GM12878 (cell line): ENCODE data around the gene KCNH4. TPM values are rescaled to one million over a fixed set of nuclear protein-coding genes. Genes with fewer than 3 reads are reported as not detected.
A peak's percentile ranks its signal among the peaks of the same experiment; 100 is the strongest.

Experiments used
- CHD2 ChIP-seq: IDR thresholded peaks from 2 replicates; pipeline ENCODE4 v1.6.1; 2011; ENCODE audit warnings: low read depth, low read length, improper control_type of control experiment, borderline replicate concordance
- HDGF ChIP-seq: fragments of 450-650 bp; IDR thresholded peaks from 2 replicates; pipeline ENCODE4 v1.6.1; 2016; ENCODE audit warnings: antibody characterized with exemption
- MAX ChIP-seq: IDR thresholded peaks from 2 replicates; pipeline ENCODE4 v1.6.1; 2012; ENCODE audit warnings: low read depth, low read length, improper control_type of control experiment
- MXI1 ChIP-seq: fragments of 150-350 bp; IDR thresholded peaks from 2 replicates; pipeline ENCODE4 v1.6.1; 2011; ENCODE audit warnings: low read depth, mild to moderate bottlenecking, inconsistent platforms, low read length, improper control_type of control experiment
- NR2C2 ChIP-seq: IDR thresholded peaks from 2 replicates; pipeline ENCODE4 v1.6.1; 2011; ENCODE audit warnings: borderline replicate concordance, low read depth; ENCODE audit not compliant: control insufficient read depth, insufficient read length
- NRF1 ChIP-seq: conservative IDR thresholded peaks from 2 replicates; pipeline ENCODE4 v1.6.1; 2011; ENCODE audit warnings: mild to moderate bottlenecking, low read depth, low read length, improper control_type of control experiment
- TAF1 ChIP-seq: IDR thresholded peaks from 2 replicates; pipeline ENCODE4 v1.6.1; 2011; ENCODE audit warnings: mild to moderate bottlenecking, low read depth, low read length, borderline replicate concordance
- YY1 ChIP-seq: IDR thresholded peaks from 2 replicates; pipeline ENCODE4 v1.6.1; 2011; ENCODE audit warnings: low read depth, mild to moderate bottlenecking, low read length
- ZNF592 ChIP-seq: fragments of 450-650 bp; IDR thresholded peaks from 2 replicates; pipeline ENCODE4 v1.6.1; 2017; ENCODE audit warnings: mild to moderate bottlenecking, moderate library complexity
- polyA plus RNA-seq, 11 experiments: library from polyadenylated mRNA; depleted of rRNA in 4 of 11; unstranded in 6 of 11; stranded (reverse) in 5 of 11; fragments of >200 nt; fragmentation: Nextera tagmentation in 4 of 11; fragmentation: Illumina TruSeq in 1 of 11; extraction: Ambion mirVana in 4 of 11; extraction: Trizol in 1 of 11; gene quantifications; 1 replicate in 1 of 11; 2 replicates in 10 of 11; pipeline versions ENCODE4 v1.2.1 to v1.2.3, GENCODE V29; 2011 to 2016; ENCODE audit warnings: inconsistent platforms in 2 of 11, missing spikeins in 2 of 11, low read depth in 1 of 11
- total RNA-seq, 4 experiments: library from RNA; depleted of rRNA in 3 of 4; stranded (reverse); fragments of >200 nt in 3 of 4; fragmentation: Illumina TruSeq in 1 of 4; extraction: Trizol in 1 of 4; gene quantifications; 2 replicates each; pipeline versions ENCODE4 v1.2.1 to v1.2.3, GENCODE V29; 2013 to 2021

KCNH4 gene
- total and polyA plus RNA-seq, 10 of the 15 experiments (the other 5 are each of a cell fraction or from before 2014, with no cell fraction given), result 0.03 to 0.88 (median 0.10) TPM; not detected in 2

- TF ChIP-seq ZNF592 (no peak), MAX (peak; percentile 89), MXI1 (peak; percentile 92), TAF1 (peak; percentile 50; the same call in 1 of the 2 replicates), CHD2 (peak; percentile 55; the same call in 1 of the 2 replicates), NR2C2 (no peak), NRF1 (peak; percentile 89), HDGF (peak; percentile 29; the same call in 1 of the 2 replicates), YY1 (peak; percentile 89)
These were observed 59.9 kb downstream of the KCNH4 start, which contains the start of gene KAT2A (continued) for GRCh38 chr17:42120770-42121769.
